KG1 (cell line): ENCODE results near the gene VCP.

ENCODE experiments used
- DNase-seq: peaks from one replicate; lab custom pipeline; 2025; lab: John Stamatoyannopoulos, UW

The VCP gene

GRCh38 chr9:35072461-35073278 is at the start of gene VCP:
Gene VCP, minus strand, starts transcription at chr9:35072625. Its CDS starts 272 bp downstream, at chr9:35072353.
- DNase-seq = peak; percentile 94

DNA sequence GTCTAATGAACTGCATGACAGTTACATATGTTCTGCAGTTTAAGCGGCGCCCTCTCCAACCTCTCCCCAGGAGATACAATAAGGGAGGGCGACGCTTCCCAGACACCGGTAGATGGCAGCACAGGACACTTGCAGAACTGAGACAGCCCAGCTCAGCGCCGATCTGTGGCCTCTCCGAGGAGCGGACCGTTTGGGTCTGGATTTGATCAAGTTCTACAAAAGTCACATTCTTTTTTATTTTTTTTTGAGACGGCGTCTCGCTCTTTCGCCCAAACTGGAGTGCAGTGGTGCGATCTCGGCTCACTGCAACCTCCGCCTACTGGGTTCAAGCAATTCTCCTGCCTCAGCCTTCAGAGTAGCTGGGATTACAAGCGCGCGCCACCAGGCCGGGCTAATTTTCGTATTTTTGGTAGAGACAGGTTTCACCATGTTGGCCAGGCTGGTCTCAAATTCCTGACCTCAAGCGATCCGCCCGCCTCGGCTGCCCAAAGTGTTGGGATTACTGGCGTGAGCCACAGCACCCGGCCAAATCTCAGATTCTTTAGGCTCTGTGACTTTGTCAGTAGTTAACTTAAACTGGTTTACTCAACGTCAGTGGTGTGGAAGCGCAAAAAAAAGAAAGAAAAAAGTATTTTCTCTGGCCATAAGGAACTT is 44.6 kb upstream of the VCP start:
- peak; percentile 86 for DNase-seq

- DNase-seq = no peak
These were observed 44.1 kb upstream of the VCP start for GRCh38 chr9:35116539-35116897.

DNA sequence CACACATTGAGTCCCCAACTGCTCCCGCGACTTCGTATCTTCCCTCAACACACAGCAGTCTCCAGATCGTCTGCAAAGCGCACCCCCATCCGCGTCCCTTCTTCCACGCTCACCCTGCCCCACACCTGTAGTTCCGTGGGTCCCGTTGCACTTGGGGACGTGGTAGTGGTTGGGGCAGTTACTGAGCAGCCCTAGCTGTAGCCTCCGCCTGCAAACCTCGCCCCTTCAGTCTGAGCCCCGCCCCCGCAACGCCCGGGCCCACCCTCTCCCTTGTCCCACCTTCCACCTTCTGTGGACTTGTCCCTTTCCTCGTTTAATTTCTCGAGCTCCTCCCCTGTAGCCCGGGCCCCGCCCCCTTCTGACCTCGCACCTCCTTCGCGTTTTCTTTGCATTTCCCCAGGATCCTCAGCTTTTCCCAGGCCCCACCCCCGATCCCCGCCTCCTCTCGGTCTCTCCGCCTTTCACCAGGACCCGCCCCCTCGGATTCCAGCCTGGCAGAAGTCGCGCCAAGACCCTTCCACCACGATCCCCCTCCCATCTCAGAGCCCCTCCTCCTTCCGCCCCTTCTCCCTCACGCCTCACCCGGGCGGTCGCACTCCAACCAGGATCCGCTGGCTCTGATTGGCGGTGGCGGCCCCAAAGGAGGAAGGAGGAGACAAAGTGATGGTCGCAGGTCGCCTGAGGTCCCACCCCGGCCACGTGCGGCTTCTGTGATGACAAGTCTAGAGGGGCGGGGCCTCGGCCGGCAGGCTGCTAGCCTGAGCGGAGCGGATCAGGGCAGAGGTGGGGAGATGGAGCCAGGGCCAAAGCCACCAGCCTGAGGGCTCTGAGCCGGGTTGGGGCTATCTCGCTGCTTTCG is 43.5 kb upstream of the VCP start, which contains the start of gene ATOSB:
ATOSB (minus strand) TSS at position 183 of the 859 bp plus-strand sequence. CDS start 7,588 bp downstream, outside the sequence.
- peak; percentile 82 for DNase-seq

DNA sequence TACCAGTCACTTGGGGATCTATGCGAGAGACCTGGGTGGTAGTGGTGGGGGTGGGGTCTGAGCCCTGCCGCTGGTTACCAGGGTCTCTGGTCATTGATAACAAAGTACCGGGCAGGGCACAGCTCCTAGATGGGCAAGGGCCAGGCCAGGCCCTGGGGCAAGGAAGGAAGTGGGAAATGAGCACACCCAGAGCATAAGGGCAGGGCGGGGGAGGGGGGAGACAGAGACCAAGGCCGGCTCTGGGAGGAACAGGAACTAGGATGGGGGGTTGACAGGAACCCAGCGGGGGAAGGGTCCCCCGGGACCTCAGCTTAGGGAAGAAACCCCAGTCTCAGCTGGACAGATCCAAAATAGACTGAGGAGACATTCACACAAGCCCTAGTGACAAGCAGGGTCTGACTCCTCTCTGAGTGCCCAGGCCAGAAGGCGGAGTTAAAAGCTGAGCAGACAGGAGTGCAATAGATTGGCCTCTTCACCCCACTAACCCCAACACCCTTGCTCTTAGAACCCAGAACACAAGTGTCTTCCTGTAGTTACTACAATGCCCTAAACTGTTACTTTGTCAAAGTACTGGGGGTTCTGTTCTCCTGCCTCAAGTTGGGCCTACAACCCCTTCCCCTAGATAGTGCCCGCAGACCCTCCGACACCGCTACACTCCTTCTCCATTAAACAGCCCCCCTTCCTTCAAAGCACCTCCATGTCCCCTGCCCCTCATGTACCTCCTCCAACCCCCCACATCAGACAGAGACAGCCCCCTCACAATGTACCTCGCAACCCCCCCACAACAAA is 42.6 kb upstream of the VCP start:
- DNase-seq = peak; percentile 55

- DNase-seq = peak; percentile 19
These were observed 41.9 kb upstream of the VCP start for GRCh38 chr9:35114113-35114839.

DNA sequence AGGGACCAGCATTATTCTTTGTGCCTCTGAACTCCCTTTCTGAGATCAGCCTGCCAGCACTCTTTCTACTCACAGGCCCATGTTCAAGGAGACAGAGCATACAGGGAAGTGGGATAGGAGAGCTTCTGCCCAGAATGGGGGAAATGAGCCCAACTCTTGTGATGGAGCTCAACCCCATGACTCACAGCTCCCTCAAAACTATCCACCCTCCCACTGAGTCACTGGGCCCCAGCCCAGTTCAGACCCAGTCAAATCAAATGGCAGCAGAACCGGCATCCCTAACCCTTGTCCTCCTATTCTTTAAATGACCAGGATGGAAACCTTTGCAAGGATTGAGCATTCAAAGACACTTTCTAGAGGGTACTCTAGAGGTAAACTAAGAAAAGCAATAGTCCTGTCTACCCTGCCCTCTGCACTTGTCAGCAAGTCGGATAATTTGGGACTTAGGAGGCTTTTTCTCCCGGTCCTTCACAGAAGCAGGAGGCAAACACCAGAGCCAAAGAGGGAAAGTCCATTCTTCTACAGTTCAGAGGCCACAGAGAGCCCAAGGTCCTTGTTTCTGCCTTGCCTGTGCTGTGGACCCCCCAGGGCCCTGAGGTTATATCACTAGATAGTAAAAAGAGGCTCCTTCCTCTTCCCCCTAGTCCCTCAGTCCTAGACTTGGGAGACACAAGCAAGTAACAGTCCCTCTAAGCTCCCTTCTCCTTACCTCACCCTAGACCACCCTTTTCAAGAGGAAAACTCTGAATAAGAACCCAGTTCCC is 40.0 kb upstream of the VCP start:
- no peak for DNase-seq

DNA sequence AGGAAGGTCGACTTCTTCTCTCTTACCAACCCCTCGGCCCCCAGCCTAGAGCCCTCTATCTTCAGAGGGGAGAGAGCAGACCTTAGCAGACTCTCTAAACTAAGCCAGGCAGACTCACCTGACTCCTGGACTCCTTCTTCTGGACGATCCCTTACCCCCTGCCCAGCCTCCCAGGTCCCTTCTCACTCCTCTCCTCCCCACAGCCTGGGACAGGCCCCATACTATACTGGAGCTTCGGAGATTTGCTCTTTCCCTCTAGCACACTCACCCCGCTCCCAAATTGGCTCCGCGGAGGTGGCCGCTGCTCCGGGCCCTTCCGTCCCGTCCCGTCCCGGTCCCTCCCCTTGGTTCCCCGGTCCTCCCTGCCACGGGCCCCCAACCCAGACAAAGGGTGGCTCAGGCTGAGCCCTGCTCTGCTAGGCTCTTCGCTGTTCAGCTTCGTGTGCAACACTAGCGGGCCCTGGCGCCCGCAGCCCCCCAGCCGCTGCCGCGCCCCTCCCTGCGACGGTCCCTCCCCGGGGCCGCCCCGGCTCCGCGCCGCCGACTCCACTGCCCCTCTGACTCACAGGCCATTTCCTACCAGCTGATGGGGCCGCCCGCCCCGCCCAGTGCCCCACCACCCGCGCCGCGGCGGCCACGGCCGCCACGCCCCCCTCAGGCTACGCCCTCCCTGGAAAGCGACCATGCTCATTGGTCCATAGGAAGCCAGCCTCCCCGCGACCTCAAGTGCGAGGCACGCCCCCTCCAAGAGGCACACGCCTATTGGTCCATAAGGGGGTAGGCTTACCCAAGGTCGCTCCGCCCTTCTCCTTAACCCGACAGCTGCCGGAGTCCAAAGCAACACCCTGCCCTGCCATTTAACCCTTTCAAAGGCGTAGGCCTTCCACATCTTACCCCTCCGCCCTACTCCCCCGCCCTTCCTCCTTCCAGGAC is 38.8 kb upstream of the VCP start:
- DNase-seq = peak; percentile 87

GRCh38 chr9:35110327-35110761 is 37.9 kb upstream of the VCP start:
- DNase-seq = no peak

DNA sequence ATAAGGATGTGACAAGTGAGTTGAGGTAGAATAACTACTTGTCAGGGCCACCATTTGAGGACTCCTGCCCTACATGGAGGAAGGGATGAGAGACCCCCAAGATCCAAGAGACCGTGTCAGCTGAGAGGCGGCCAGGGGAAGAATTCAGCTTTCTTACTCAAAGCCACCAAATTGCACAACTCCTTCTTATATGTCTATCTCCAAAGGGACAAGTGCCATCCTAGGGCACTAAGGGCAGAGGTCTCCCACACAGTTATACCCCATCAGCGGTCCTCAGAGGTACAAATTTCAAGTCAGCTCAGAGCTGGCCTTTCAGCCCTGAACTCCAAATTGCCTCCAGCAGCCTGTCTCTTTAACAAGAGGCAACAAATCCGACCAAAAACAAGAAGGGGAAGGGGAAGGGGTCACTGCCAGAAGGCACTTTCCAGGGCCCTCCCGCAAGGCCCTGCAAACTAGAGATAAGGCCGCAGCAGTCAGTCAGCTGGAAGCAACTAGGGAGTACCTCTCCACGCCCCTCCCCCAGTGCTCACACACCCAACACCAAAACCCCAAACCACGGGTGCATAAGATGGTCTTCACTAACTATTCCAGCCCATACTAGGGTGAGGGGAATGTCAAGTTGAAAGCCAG is 36.6 kb upstream of the VCP start:
- peak; percentile 5 for DNase-seq

DNA sequence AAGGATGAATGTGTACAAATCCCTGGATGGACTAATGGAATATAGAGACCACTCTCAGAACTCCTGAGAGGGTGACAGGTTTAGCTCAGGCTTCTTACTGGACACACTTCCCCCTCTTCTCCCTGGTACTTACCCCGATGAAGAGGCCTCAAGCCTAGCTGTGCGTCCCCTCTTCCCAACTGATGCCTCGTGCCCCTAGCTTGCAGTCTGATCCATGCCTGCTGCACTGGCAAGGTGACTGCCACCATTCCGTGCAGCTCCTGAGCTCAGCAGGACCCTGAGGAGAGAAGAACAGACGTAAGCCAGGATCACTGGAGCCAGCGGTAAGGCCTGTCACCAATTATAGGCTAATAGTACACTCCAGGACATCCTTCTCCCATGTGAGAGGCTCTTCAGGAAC is 36.0 kb upstream of the VCP start:
- DNase-seq = no peak

DNA sequence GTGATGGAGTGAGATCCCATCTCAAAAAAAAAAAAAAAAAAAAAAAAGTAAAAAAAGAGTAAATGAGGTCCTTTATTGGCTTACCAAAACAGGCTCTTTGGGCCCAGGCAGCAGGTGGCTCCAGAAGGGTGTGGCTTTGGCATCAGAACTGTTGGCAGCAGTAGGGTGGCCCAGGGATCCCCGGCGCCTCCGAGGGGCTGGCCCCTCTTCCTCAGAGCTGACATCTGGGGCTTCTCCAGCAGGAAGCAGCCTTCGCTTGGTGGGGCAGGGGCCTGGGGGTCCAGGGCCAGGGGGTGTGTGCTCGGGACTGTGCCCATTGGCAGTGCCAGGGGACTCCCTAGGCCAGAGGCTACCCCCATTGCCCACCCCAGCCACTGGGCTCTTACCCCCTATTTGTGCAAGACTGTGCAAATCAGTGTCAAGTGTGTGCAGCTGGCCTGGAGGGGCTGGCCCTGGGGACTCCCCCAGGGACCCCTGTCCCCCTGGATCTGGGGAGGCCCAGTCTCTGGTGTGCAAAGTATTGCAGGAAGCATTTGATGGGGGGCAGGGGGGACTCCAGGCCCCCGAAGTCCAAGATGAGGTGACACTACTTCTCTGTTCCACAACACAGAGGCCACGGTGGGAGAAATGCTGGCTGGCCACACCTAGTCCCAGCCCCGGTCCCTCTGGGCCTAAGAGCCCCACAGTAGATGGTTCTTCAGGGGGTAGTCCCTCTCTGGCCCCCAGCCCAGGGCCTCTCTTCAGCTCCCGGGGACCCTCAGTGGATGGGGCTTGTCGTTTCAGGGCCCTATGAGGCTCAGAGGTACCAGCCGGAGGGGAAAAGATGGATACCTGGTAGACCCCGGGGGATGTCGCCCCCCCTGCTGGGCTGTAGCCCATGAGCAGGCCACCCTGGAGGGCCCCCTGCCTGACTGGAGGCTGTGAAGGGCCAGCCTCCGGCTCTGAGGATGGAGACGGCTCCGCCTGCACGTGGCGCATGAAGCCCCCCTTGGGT is 35.2 kb upstream of the VCP start:
- no peak for DNase-seq

- no peak for DNase-seq
These were observed 33.9 kb upstream of the VCP start for GRCh38 chr9:35106343-35106730.

- DNase-seq = no peak
These were observed 33.3 kb upstream of the VCP start for GRCh38 chr9:35105571-35106342.

GRCh38 chr9:35105126-35105525 is 32.7 kb upstream of the VCP start:
- no peak for DNase-seq

DNA sequence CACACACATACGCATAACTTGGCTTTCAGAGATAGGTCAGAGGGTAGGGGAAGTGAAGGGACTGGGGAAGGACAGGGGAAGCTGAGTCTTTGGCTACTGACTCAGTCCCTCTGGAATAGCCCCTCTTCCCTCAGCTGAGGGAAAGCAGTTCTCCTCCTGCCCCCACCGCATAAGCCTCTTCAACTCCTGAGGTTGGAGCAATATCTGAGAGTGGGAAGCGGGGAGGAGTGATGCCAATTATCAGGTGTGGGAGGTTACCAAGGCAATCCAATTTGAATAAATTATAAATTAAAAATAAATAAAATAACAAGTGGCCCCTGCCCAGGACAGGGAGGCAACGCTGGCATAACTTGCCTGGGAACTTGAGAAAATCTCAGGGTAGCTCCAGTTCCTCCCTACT is 32.2 kb upstream of the VCP start:
- no peak for DNase-seq
